ENCODE results near the gene DIAPH2.

Gene DIAPH2

GRCh38 chrX:97494756-97495372 is 810.2 kb downstream of the DIAPH2 start:
- no peak for TF ChIP-seq CTCF (IDR thresholded peaks at IDR 0.05; ENCODE audit: low read length, missing control alignments)
- DNase-seq (ENCODE audit: low read depth), result no peak
- no peak overlapping the region for H3K4me3 ChIP-seq (replicated peaks; ENCODE audit: low read depth, low read length)

- TF ChIP-seq CTCF (IDR thresholded peaks at IDR 0.05; ENCODE audit: low read length, missing control alignments), result no peak
- H3K4me3 ChIP-seq (replicated peaks; ENCODE audit: low read depth, low read length), result no peak overlapping the region
- DNase-seq (ENCODE audit: low read depth), result no peak
Observed at GRCh38 chrX:97498093-97498492, 813.5 kb downstream of the DIAPH2 start.

- TF ChIP-seq CTCF (IDR thresholded peaks at IDR 0.05; ENCODE audit: low read length, missing control alignments), result no peak
- no peak for DNase-seq (ENCODE audit: low read depth)
- H3K4me3 ChIP-seq (replicated peaks; ENCODE audit: low read depth, low read length), result no peak overlapping the region
Observed at GRCh38 chrX:97504431-97504830, 819.8 kb downstream of the DIAPH2 start.

- TF ChIP-seq CTCF (IDR thresholded peaks at IDR 0.05; ENCODE audit: low read length, missing control alignments), result no peak
- no peak for DNase-seq (ENCODE audit: low read depth)
Observed at GRCh38 chrX:97517763-97518162, 833.1 kb downstream of the DIAPH2 start.

GRCh38 chrX:97522307-97522706 is 837.7 kb downstream of the DIAPH2 start:
- no peak overlapping the region for H3K4me3 ChIP-seq (replicated peaks; ENCODE audit: low read depth, low read length)
- DNase-seq (ENCODE audit: low read depth), result no peak
- no peak for TF ChIP-seq CTCF (IDR thresholded peaks at IDR 0.05; ENCODE audit: low read length, missing control alignments)

More at GRCh38 chrX:97517763-97518162, 833.1 kb downstream of the DIAPH2 start:
- H3K4me3 ChIP-seq (replicated peaks; ENCODE audit: low read depth, low read length), result no peak overlapping the region

- peak; percentile 11 for DNase-seq (ENCODE audit: low read depth)
- no peak for TF ChIP-seq CTCF (IDR thresholded peaks at IDR 0.05; ENCODE audit: low read length, missing control alignments)
- H3K4me3 ChIP-seq (replicated peaks; ENCODE audit: low read depth, low read length), result no peak overlapping the region
Observed at GRCh38 chrX:97524340-97524739, 839.7 kb downstream of the DIAPH2 start.

- peak; percentile 53 for DNase-seq (ENCODE audit: low read depth)
- no peak for TF ChIP-seq CTCF (IDR thresholded peaks at IDR 0.05; ENCODE audit: low read length, missing control alignments)
- no peak overlapping the region for H3K4me3 ChIP-seq (replicated peaks; ENCODE audit: low read depth, low read length)
Observed at GRCh38 chrX:97524997-97525396, 840.4 kb downstream of the DIAPH2 start.

Measured in fibroblast of pulmonary artery (primary cell).